Stimulated activated CD8-positive, alpha-beta memory T cell treated with anti-CD3 and anti-CD28 coated beads, Interleukin-2, amount 100 ng/mL, for 48 hours (primary cell): Measurements from ENCODE around the gene NEMP2.
"Not testable (repeated sequence)": the region's sequence is repeated elsewhere in the genome, so short reads cannot be mapped to it uniquely, and the experiment has no call there.

ENCODE experiments used
- DNase-seq, 2 donors: peaks; one replicate each; pipeline ENCODE4 v3.0.0-alpha.2; 2020; ENCODE audit warnings: low read depth in 2 of 2

NEMP2 gene

DNA sequence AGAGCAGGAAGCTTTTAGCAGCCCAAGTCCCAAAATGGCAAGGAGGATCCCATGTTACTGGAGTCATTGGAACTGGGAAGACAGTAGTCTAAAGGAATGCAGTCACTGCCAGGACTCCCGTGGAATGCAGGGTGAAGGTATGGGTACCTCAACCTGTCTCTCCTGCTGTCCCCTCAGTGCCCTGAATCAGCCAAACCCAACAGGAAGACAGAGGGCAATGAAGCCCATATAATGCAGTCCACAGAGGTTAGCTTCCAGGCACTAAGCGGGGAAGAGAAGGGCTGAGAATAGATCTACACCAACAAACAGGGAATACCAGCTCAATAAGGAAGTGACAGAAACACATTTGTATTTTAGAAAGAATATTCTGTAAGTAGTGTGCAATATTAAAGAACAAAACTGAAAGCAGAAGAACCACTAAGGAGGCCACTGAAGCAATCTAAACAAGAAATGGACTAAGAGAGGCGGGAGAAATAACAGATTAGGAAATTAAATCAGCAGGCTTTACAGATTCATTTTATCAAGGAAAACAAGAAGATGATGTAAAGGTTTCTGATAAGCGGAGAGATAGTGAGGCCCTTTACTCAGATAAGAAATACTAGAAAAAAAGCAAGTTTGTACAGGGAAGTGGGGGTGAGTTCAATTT lies 8.3 kb downstream of the NEMP2 start:
- no peak for DNase-seq

DNA sequence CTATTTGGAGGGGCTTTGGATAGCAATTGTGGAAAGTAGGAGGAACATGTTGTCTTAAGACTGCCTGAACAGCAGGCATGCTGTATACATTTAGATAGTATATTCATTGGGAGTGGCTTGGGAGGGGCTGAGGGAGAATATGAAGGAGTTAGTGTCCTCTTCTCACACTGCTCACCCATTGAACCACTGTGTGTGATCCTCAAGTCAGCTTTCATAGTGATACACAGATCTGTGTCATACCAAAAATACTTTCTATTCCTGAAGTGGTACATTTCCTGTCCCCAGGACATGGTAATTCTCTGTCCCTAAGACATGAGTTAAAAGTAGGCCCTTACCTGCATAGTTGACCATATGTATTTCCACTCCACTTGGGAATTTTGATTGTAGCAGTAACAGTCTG lies 9.6 kb downstream of the NEMP2 start:
- no peak for DNase-seq

DNA sequence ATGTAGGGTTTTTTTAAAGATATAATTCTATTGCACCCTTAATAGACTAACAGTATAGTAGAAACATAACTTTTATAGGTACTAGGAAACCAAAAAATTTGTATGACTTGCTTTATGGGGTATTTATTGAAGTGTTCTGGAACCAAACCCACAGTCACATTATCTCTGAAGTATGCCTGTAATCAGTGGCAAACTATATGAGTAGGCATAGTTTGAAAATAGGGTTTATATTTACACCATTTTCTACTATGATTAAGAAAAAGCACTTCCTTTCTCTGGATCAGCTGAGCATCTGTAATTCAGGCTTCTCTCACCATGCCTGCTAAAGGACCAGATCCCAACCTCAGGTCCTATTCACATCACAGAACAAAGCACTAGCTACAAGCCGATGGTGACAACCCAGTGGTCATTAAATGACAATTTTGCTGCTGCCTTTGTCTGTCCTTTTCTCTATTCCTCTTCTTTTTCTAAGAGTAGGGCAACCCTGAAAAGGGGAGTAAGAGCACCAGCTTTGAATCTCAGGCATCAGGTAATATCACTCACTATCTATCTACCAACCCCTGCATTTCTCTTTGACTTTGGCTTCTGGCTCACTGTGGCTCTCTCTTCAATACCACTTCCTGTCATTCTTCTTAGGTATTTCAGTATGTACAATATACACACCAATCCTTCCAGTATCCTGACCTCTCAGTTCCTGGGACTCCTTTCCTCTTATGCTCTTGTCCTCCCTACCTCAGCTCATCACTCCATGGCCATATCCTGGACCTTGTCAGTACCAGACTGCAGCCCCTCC lies 14.4 kb downstream of the NEMP2 start:
- DNase-seq, result no peak

DNA sequence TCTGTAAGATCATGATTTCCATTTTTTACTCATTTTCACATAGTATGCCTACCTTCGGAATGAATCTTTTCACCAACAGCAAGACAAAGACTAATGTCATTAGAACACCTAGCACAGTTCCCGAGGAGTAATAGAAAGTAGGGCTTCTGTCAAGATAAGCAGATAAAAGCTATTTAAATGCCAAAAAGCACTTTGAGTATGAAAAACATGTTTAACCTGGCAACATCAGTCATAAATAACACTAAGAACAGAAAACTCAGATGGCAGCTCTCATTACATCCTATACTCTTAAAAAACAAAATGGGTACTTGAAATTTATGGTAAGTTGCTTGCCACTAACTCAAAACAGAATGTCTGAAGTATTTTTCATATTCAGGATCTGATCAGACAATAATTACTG lies 17.1 kb downstream of the NEMP2 start:
- DNase-seq, result no peak

DNA sequence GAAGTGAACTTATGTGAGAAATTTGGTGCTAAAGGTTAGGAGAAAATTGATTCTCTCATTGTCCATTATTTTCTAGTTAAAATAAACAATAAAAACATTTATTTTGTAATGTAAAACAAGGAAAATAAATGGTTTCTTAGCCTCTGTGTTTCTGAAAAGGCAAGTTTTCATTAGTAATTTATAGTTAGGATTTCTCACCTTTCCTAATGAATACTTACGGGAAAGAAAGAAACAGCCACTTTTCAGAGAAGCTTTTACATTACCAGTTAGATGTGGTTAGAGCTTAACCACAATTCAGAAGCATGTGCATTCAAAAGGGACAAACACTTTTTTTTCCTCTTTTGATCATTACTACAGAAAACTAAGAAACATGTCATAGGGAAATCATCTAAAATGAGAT lies 18.8 kb downstream of the NEMP2 start:
- no peak for DNase-seq

DNA sequence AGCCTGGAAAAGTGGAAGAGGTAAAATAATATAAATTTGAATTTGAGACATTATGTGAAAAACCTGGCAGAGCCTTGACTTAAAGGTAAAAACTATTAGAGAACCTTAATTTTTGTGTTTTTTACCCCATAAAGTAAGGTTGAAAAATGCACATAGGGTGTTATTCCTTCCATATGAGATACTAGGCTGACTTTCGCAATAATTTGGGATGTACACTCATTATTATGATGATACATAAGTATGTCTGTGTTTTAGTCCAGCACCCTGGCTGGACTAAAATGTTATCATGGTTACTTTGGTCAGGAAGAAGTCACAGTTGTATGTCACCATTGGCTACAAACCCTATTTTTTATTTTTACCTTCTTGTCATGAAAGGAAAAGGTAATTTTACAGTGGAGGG lies 19.8 kb downstream of the NEMP2 start:
- DNase-seq, result no peak

DNA sequence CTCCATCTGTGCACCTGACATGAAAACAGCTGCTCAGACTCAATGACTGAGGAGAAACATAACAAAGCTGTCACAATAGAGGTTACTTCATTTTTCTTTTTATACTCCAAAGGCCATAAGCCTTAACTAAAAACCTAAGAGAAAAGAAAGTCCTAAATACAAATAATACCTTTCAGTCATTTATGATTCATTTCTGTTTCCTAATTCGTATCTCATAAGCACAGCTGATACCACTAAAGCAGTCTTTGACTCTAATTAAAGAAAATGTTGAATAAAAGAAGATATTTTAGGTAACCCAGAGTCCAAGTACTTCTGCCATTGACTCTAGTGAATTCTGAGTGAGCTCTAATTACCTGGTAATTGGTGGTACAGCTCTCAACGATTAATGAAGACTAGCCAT lies 20.6 kb downstream of the NEMP2 start:
- DNase-seq, result no peak

DNA sequence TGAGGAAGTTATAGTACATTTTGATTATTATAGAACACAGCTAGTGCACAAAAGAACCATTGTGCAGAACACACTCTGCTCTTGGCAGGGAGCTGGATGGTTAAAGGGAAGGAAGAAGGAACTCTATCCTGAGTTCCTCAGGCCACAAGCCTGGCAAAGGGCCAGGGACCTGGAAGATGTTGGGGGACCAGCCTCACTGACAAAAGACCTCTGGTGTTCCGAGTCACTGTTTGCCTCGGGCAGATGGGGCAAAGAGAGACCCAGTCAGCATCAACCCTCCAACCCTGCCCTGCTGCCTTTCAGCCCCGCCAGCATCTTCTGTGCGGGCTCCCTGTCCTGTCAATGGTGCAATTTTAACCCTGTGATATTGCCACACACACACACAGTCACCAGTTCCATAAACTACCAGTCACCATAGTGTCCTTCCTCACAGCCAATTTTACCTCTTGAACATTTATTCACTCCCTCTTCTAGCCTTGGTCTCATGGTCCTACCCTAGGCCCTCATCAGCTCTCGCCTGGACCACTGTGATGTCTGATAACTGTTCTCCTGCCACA lies 21.9 kb downstream of the NEMP2 start:
- DNase-seq, result no peak

DNA sequence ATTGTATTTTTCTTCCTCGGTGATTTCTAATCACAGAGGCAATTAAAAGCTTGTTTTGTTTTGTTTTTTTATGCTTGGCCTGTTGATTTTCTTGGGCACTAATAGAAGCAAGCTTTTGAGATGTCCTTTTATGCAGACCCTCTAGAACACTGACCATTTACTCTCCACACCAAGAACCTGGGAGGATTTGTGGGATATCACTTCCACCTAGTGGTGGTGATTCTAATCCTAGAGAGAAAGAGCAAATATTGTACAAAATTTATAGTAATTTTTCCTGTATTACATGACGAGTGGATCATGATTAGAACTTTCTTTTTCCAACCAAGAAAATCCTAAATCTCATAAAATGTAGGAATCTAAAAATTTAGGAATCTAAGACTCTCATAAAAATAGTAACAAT lies 23.4 kb downstream of the NEMP2 start:
- no peak for DNase-seq

DNA sequence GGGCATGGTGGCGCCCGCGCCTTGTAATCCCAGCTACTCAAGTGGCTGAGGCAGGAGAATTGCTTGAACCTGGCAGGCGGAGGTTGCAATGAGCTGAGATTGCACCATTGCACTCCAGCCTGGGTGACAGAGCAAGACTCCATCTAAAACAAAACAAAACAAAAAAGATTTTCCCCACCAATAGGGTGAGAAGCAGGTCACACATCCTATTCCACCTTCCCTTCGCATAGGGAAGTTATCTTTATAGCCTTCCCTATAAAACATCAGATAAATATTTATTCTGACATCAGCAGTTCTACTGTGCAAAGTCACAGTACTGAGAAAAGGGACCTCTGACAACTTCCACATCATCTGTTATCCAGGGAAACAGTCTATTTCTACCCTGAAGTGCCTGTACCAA lies 24.6 kb downstream of the NEMP2 start:
- not testable (repeated sequence) for DNase-seq

DNA sequence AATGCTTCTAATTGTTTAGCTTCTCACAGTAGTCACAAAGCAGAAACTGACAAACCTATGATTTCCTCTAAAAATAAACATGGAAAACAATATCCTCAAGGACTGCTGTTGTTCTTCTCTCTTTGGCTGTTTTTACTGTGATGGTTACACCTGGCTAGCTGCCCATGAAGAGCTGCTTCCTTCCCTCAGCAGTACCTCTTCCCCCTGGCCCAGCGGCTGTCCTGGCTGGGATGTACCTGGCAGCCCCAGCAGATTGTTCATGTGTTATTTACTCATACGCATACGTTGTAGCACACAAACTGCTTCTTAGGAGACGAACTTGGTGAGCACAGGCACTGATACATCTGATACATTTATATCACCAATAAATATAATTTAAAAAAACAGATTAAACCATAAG lies 27.4 kb downstream of the NEMP2 start:
- no peak for DNase-seq

DNA sequence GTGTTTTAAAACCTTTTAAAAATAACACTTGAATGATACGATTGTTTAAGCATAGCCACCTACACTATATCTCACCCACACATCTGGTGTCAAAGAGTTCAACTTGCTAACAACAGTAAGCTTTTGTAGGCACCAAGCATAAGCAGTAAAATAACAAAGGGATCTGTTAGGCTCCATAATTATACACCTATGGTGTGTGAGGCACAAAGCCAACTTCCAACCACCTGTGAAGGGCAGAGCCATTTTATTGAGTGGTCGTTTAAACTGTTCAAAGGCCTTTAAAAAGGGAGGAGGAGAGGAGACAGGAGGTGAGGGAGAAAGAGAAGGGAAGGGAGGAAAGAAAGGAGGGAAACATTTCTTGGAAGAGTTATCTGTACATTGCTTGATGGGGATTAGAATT lies 27.9 kb downstream of the NEMP2 start:
- DNase-seq, result no peak

DNA sequence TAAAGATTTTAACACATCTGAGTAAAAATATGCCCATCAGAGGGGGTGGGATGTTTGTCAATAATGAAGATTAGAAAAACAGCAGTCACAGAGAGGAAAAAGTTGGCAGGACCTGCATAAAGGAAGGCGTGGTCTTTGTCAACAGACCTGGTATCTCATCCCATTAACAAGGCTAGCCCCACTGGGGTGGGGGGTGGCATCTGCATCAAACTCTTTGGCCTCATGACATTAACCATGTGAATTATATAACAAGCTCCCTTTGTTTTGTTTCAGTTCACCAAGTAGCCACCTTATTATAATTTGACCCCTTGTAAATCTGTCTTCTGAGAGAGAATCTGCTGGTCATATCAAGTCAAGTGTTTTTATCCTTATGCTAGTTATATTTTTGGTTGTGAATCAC lies 28.8 kb downstream of the NEMP2 start:
- DNase-seq, result no peak

DNA sequence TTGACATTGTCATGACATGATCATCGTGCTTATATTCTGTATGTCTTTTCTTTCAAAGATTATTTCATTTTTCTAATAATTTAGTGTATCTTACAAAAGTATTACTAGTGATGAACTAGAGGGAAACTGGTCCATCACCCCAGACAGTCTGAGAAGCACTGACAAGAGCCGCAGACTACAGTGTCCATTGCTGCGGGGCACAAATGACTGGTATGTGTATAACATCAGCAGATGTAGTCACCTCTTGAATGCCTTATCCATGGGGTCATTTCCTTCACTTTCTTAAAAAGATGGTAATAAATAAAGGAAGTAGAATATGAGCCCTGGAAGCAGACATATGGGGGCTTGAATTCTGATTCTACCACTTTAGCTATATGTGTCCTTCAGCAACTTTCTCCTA lies 29.6 kb downstream of the NEMP2 start:
- DNase-seq, result no peak

DNA sequence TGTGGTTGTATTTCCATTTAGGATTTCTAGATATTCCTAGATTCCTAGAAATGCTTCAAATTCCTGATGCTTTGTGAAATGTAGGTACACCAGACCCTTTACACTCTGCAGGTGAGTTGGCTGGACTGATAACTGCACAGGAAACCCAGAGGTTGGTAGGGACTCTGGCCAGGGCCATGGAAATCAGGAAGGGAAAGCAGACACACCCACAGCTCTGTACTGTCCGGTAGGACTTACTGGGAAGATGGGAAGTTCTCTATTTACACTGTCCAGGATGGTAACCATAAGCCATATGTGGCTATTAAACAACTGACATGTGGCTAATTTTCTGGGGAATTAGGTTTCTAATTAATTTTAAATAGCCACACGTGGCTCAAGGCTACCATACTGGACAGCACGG lies 31.4 kb downstream of the NEMP2 start:
- no peak for DNase-seq

DNA sequence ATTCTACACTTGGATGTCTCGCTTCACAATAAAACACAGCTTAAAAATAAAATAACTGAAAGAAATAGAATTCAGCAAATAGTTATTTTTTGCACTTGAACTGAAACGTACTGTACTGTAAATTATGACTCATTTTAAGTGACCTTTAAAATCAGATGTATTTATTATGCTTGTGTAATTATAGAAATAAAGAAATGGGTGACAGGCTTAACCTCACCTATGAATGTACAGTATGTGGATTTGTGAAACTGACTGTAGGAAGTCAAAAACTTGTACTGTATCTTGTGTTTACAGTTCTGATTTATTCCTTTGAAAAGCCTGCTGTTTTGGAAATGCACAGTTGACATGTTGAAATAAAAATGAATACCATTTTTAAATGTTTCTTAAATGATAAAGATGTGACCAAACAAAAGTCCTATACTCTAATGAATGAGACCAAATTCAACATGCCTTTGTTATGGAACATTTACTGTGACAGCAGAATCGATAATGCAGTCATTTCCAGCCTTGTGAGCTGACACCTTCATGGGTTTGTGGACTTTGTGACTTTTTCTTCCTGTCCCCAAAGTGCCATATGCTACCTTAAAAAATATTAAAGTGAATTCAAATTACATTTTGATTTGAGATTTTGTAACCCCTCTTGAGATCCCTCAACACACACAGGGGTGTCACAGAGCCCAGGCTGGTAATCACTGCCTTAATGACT lies 32.7 kb downstream of the NEMP2 start:
- DNase-seq, result no peak

DNA sequence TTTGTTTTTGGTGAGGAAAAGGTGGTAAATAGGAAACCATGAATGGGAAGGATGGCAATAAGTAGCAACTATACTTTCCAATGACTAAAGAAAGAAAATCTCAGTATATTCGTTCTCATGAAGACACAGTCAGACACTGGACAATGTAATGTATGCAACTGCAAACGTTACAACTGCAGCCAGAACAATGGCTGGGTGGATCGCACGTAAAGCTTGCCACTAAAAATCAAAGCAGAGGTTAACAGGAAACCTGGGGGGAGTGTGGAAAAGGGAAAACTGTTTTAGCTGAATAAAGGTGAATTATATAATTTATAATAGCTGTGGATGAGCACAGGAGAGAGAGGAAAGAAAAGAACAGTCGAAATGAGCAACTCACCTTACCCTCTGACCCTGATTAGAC lies 33.3 kb downstream of the NEMP2 start:
- no peak for DNase-seq

DNA sequence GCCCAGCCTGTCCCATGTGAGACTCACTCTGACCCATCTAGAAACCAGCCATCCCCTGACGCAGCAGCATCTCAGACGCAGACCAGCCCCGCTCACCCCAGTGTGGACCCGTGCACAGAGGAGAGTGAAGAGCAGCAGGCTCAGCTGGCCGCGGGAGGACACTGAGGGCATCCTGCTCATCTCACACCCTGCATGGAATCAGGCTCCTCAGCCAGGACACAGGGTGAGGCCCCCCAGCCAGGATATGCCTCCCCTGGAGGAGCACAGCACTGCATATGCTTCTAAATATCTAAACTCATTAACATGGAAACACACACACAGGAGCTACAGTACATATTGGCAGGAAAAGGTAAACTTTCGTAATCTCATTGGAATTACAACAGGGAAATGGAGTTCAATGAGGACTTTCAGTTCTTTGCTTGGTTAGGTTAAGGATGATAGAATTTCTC lies 34.4 kb downstream of the NEMP2 start:
- no peak for DNase-seq

DNA sequence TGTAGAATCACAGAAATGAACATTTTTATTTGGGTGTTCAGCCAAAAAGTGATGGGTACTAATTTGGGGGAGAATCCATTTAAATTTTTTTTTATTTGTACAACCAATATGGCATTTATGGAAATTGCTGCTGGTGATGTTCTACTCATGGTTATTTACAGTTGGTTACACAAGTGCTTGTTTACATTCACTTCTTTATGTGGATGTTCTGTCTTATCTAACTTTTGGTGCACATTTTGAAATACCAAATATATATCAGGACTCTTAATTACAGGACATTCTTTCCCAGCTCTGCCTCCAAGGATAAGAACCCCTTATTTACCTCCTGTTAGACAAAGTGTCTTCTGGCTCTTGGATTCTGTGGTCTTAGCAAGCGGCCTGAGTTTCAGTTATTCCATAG lies 35.2 kb downstream of the NEMP2 start:
- DNase-seq, result no peak

DNA sequence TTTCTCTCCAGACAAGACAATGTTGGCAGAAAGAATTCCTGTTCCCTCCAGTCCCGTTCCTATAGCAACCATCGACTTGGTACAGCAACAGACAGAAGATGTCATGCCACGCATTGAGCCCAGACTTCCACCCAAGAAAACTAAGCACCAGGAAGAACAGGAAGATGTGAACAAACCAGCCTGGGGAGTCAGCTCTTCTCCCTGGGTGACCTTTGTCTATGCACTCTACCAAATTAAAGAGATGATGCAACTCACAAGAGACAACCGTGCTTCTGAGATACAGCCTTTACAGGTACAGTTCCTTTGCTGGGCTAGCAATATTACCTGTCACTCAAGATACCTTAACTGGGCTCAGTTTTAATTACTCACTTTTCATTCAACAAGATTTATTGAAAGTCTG lies 37.1 kb downstream of the NEMP2 start:
- no peak for DNase-seq

DNA sequence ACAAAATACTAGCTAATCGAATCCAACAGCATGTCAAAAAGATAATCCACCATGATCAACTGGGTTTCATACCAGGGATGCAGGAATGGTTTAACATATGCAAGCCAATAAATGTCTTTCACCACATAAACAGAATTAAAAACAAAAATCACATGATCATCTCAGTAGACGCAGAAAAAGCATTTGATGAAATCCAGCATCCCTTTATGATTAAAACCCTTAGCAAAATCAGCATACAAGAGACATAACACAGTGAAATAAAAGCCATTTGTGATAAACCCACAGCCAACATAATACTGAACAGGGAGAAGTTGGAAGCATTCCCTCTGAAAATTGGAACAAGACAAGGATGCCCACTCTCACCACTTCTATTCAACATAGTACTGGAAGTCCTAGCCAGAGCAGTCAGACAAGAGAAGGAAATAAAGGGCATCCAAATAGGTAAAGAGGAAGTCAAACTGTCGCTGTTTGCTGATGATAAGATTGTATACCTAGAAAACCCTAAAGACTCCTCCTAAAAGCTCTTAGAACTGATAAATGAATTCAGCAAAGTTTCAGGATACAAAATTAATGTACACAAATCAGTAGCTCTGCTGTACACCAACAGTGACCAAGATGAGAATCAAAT lies 39.8 kb downstream of the NEMP2 start:
- DNase-seq, result not testable (repeated sequence)

DNA sequence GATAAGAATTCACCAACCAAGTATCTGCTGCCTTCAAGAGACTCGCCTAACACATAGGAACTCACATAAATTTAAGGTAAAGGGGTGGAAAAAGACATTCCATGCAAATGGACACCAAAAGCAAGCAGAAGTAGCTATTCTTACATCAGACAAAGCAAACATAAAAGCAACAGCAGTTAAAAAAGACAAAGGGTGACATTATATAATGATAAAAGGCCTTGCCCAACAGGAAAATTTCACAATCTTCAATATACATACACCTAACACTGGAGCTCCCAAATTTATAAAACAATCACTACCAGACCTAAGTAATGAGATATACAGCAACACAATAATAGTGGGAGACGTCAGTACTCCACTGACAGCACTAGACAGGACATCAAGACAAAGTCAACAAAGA lies 41.4 kb downstream of the NEMP2 start:
- DNase-seq, result no peak
